Pancreas (tissue), 10 donors: ENCODE data around the gene IP6K1. TPM values are rescaled to one million over a fixed set of nuclear protein-coding genes. Genes with fewer than 3 reads are reported as not detected.

Source experiments
- ATAC-seq, 4 donors: fragments of 200-7000 bp; cut with Tn5 transposase; one replicate each; pipeline versions ENCODE4 v1.8.0 to v1.9.1; 2020; ENCODE audit warnings: mild to moderate bottlenecking in 4 of 4, moderate library complexity in 4 of 4
- DNase-seq, 6 donors: peaks; one replicate each; pipeline ENCODE4 v3.0.0-alpha.2; 2020
- FAIRE-seq: peaks from 2 replicates; lab custom pipeline; 2012; peaks lifted over from hg19 to GRCh38; lab: Jason Lieb, UNC
- H3K27ac ChIP-seq, 4 donors: fragments of 200-600 bp; sonication (generic); 1 replicate in 3 of 4; 2 replicates in 1 of 4; pipeline versions ENCODE4 v1.5.0 to v1.8.0; 2020
- H3K27me3 ChIP-seq, 4 donors: fragments of 200-600 bp; one replicate each; pipeline ENCODE4 v1.8.0; 2021
- H3K36me3 ChIP-seq, 3 donors: fragments of 200-600 bp; sonication (generic) in 1 of 3; one replicate each; pipeline versions ENCODE4 v1.5.0 to v1.8.0; 2020 to 2021
- H3K4me1 ChIP-seq, 3 donors: fragments of 200-600 bp; one replicate each; pipeline ENCODE4 v1.8.0; 2021
- H3K4me3 ChIP-seq, 4 donors: fragments of 200-600 bp; sonication (generic) in 2 of 4; one replicate each; pipeline versions ENCODE4 v1.5.0 to v1.8.0; 2020 to 2021
- H3K9me3 ChIP-seq, 4 donors: fragments of 200-600 bp; one replicate each; pipeline ENCODE4 v1.8.0; 2021
- WGBS, 2 donors: extraction: QIAGEN DNeasy Blood & Tissue Kit; methylation state at CpG; one replicate each; pipeline ENCODE4 v1.1.7; 2013; 5-methylcytosine and 5-hydroxymethylcytosine counted together
- intact Hi-C, 3 donors: fragments of 100-400 bp; cut with DNase I; formaldehyde crosslinking; loops; one replicate each; pipeline versions ENCODE4 v1.11.1 to v1.14.2; 2022
- polyA plus RNA-seq, 2 donors: library from polyadenylated mRNA; stranded (reverse); fragments of 200-250 nt; gene quantifications; one replicate each; pipeline ENCODE4 v1.2.3, GENCODE V29; 2013
- total RNA-seq, 6 donors: library from RNA; stranded (reverse); fragmentation: NEBNext Ultra II Directional in 4 of 6; extraction: Animal tissue kit (Norgen Biotek cat#: 25700) in 4 of 6; gene quantifications; one replicate each; pipeline versions ENCODE4 v1.2.1 to v1.2.4, GENCODE V29; 2021 to 2023
- TF ChIP-seq, protein P1 (sequence below), 4 donors: fragments of 200-600 bp; sonication (generic) in 3 of 4; IDR thresholded peaks; one replicate each; pipeline versions ENCODE4 v1.5.0 to v1.8.0; 2021; ENCODE audit warnings: antibody characterized with exemption in 4 of 4
- donor health status: healthy with polysubstance abuse.
- donor health status: DM: no; HTN: no; CAD: no; lungs with moderate emphysema.
- donor health status: DM: no; HTN: no; CAD: no.
- donor health status: control.
- donor health status: control.
- donor health status: Bipolar disorder and iron deficiency.
- donor health status: DM: yes; HTN: yes; CAD: no.
- donor health status: DM: no; HTN: no; CAD: no.
- donor health status: DM: no; HTN: no; CAD: no.
- donor health status: DM: yes; HTN: yes; CAD: no.

IP6K1 gene
- total and polyA plus RNA-seq, 8 donors, result 11.2 to 28.5 (median 15.2) TPM

DNA sequence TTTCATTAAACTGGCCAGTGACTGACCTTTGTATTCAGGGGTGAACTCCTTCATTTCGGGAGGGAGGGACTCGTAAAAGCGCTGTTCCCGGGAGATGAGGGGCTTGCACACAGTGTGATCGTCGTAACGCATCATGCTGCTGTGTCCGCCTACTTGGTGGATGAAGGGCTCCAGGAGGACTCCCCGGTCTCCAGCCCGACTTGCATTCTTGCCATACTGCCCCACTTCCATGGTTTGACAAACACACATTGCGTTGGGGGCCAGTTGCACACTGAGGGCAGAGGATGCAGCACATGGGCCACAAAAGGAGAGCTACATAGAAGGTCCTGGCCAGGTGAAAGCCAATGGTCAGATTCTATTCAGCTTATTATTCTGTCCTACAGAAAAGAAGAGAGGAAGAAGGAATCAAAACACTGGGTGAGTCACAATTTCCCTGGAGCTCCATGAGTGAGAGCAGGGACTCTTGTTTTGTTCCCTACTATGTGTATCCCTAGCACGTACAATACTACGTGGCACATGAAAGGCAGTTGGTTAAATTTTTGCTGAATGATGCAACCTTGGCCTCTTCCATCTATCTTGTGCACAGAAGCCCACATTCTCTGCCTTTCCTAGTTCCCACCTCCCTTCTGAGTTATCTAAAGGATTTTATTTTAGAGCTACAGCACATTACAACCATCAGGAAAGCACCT is 38.4 kb downstream of the IP6K1 start:
- intact Hi-C loops, result no loop called here
- Histone ChIP-seq H3K36me3 (peaks cover 0 to 6% (median 0%) of the 10 kb centered on the region in 3 donors), H3K4me1 (peaks cover 0 to 6% (median 4%) of the 10 kb centered on the region in 3 donors), H3K9me3 (no peaks in the 10 kb centered on the region), H3K27me3 (no peaks in the 10 kb centered on the region), H3K4me3 (no peak overlapping the region), H3K27ac (no peak overlapping the region)
- FAIRE-seq, result no peak
- ATAC-seq, result no peak
- TF ChIP-seq, protein P1, sequence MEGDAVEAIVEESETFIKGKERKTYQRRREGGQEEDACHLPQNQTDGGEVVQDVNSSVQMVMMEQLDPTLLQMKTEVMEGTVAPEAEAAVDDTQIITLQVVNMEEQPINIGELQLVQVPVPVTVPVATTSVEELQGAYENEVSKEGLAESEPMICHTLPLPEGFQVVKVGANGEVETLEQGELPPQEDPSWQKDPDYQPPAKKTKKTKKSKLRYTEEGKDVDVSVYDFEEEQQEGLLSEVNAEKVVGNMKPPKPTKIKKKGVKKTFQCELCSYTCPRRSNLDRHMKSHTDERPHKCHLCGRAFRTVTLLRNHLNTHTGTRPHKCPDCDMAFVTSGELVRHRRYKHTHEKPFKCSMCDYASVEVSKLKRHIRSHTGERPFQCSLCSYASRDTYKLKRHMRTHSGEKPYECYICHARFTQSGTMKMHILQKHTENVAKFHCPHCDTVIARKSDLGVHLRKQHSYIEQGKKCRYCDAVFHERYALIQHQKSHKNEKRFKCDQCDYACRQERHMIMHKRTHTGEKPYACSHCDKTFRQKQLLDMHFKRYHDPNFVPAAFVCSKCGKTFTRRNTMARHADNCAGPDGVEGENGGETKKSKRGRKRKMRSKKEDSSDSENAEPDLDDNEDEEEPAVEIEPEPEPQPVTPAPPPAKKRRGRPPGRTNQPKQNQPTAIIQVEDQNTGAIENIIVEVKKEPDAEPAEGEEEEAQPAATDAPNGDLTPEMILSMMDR (IDR thresholded peaks at IDR 0.05), result no peak
- DNase-seq, result no peak
- 89 to 92% methylated on average over 13 of the region's 13 CpGs for WGBS, 2 donors

DNA sequence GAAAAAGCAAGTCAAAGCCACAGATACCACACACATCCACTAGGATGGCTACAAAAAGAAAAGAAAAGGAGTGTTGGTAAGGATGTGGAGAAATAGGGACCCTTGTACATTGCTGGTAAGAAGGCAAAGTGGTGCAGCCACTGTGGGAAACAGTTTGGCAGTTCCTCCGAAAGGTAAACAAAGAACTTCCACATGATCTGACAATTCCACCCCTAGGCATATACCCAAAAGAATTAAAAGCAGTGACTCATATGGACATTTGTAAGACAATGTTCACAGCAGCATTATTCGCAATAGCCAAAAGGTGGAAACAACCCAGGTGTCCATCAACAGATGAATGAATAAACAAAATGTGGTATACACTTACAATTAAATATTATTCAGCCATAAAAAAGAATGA is 40.4 kb downstream of the IP6K1 start:
- DNase-seq (no peak), FAIRE-seq (no peak), ATAC-seq (peak in 1 of 4 donors; percentile 24)
- Histone ChIP-seq H3K36me3 (peaks cover 0 to 6% (median 0%) of the 10 kb centered on the region in 3 donors), H3K27ac (no peak overlapping the region), H3K9me3 (no peaks in the 10 kb centered on the region), H3K4me1 (peaks cover 0 to 6% (median 0%) of the 10 kb centered on the region in 3 donors), H3K4me3 (no peak overlapping the region), H3K27me3 (no peaks in the 10 kb centered on the region)
- 78 to 81% methylated on average over 2 of the region's 2 CpGs for WGBS, 2 donors
- TF ChIP-seq, protein P1 (IDR thresholded peaks at IDR 0.05), result no peak
- intact Hi-C loops, result no loop called here

DNA sequence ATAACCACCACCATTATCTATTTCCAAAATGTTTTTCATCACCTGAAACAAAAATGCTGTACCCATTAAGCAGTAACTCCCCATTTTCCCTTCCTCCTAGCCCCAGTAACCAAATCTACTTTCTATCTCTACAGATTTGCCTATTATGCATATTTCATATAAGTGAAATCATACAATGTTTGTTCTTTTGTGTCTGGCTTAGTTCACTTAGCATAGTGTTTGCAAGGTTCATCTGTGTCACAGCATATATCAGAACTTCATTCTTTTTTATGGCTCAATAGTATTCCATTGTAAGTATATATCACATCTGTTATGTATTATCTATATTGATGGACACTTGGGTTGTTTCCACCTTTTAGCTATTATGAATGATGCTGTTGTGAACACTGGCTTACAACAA is 45.9 kb downstream of the IP6K1 start:
- H3K4me3 ChIP-seq, result no peak overlapping the region
- H3K27ac ChIP-seq, result no peak overlapping the region
- TF ChIP-seq, protein P1 (IDR thresholded peaks at IDR 0.05), result no peak
- no peaks in the 10 kb centered on the region for H3K4me1 ChIP-seq
- no peaks in the 10 kb centered on the region for H3K27me3 ChIP-seq
- H3K36me3 ChIP-seq, result peaks cover 4 to 21% (median 9%) of the 10 kb centered on the region in 3 donors
- no peaks in the 10 kb centered on the region for H3K9me3 ChIP-seq
- intact Hi-C loops, result no loop called here
- no peak for FAIRE-seq
- ATAC-seq, result no peak
- no peak for DNase-seq

DNA sequence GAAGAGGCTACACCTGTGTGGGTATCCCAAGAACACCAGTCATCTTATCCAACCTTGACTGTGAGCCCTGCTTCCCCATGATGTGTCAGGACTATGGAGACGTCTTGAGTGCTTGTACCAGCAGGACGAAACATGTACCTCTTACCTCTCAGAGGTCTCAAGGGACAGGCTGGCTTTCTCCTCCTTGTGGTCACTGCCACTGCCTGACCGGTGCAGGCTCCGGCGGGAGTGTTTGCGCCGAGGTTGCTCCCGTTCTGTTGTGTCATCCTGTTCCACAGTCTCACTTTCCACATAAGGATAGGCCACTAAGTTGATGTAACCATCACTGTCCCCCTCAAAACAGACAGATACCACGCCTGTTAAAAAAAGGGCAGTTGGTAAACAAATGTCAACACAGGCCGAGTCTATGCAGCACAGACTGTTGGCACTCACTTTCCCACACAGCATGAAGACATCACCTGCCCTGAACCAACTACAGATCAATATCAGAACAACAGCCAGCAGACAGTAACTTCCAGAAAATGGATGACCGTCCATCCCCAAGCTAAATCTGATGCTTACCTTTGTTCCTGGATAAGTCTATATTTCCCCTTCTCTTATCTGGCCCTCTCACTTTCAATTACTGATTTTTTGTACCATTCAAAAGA is 48.2 kb downstream of the IP6K1 start:
- H3K27ac ChIP-seq, result no peak overlapping the region
- FAIRE-seq (no peak), ATAC-seq (no peak), DNase-seq (no peak)
- TF ChIP-seq, protein P1 (IDR thresholded peaks at IDR 0.05), result no peak
- WGBS, 2 donors, result 91 to 94% methylated on average over 11 of the region's 11 CpGs
- H3K27me3 ChIP-seq, result no peaks in the 10 kb centered on the region
- no peaks in the 10 kb centered on the region for H3K9me3 ChIP-seq
- H3K4me1 ChIP-seq, result no peaks in the 10 kb centered on the region
- intact Hi-C loops, result no loop called here
- H3K36me3 ChIP-seq, result peaks cover 4 to 26% (median 9%) of the 10 kb centered on the region in 3 donors
- H3K4me3 ChIP-seq, result no peak overlapping the region

DNA sequence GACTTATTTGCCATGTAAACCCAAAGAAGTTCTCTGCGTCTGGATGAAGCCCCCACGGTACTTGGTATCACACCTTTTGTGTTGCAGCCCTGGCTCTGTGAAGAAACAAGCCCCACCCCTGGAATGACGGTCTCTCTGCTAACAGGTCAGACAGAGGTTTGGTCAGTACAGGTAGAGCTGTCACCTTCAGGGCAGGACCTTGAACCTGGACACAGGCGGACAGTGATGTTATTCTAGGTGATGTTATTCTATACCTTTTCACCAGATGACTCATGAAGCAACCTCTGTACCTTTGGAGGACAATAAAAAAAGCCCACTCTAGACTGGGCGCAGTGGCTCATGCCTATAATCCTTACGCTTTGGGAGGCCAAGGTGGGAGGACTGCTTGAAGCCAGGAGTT is 51.6 kb downstream of the IP6K1 start:
- Histone ChIP-seq H3K4me3 (no peak overlapping the region), H3K27ac (no peak overlapping the region), H3K27me3 (no peaks in the 10 kb centered on the region), H3K4me1 (no peaks in the 10 kb centered on the region), H3K9me3 (no peaks in the 10 kb centered on the region), H3K36me3 (peaks cover 4 to 50% (median 12%) of the 10 kb centered on the region in 3 donors)
- DNase-seq (no peak), FAIRE-seq (no peak), ATAC-seq (peak in 1 of 4 donors; percentile 20)
- intact Hi-C loops, result no loop called here
- TF ChIP-seq, protein P1 (IDR thresholded peaks at IDR 0.05), result no peak
- WGBS, 2 donors, result 93 to 94% methylated on average over 6 of the region's 6 CpGs
